Cardiac muscle cell (in vitro differentiated cells and primary cell): ENCODE results near the gene GRAMD1A. TPM values are rescaled to one million over a fixed set of nuclear protein-coding genes. Genes with fewer than 3 reads are reported as not detected.
A peak's percentile ranks its signal among the peaks of the same experiment; 100 is the strongest.
"Not testable (repeated sequence)": the region's sequence is repeated elsewhere in the genome, so short reads cannot be mapped to it uniquely, and the experiment has no call there.

Source experiments
- DNase-seq, 2 donors: peaks; one replicate each; pipeline versions ENCODE4 v3.0.0 to v3.0.0-alpha.2; 2010 to 2017; ENCODE audit warnings: low read depth in 1 of 2, low spot score in 1 of 2
- H3K27ac ChIP-seq: fragments of 200-600 bp; sonication (generic); 2 replicates; pipeline ENCODE4 v1.5.1; 2016
- H3K27me3 ChIP-seq: fragments of 200-600 bp; sonication (generic); 2 replicates; pipeline ENCODE4 v1.6.0; 2016; ENCODE audit warnings: control low read depth
- H3K36me3 ChIP-seq: fragments of 200-600 bp; sonication (generic); 2 replicates; pipeline ENCODE4 v1.5.1; 2016; ENCODE audit warnings: control low read depth
- H3K4me1 ChIP-seq: fragments of 200-600 bp; sonication (generic); 2 replicates; pipeline ENCODE4 v1.8.1; 2017; ENCODE audit warnings: low read depth, mild to moderate bottlenecking, mixed run types
- H3K4me3 ChIP-seq: fragments of 200-600 bp; sonication (generic); 2 replicates; pipeline ENCODE4 v1.5.1; 2016; ENCODE audit warnings: mild to moderate bottlenecking
- H3K9me3 ChIP-seq: fragments of 200-600 bp; sonication (generic); 2 replicates; pipeline ENCODE4 v1.5.1; 2017; ENCODE audit warnings: low read depth, mild to moderate bottlenecking, control low read depth
- CTCF ChIP-seq: IDR thresholded peaks from 2 replicates; pipeline ENCODE4 v1.5.1; 2012; ENCODE audit warnings: low read depth, mild to moderate bottlenecking, low read length
- polyA plus RNA-seq: library from polyadenylated mRNA; unstranded; fragments of >200 nt; fragmentation: Nextera tagmentation; extraction: Ambion mirVana; gene quantifications from 2 replicates; pipeline ENCODE4 v1.2.1, GENCODE V29; 2016
- total RNA-seq: library from RNA; depleted of rRNA; stranded (reverse); fragments of >200 nt; gene quantifications from 2 replicates; pipeline ENCODE4 v1.2.3, GENCODE V29; 2016

The GRAMD1A gene
- total and polyA plus RNA-seq, 2 experiments from 2014 or later: 84.6 to 113 TPM

GRCh38 chr19:35011737-35012682, 11.9 kb downstream of the GRAMD1A start:
- H3K27ac ChIP-seq: peak overlapping the region; percentile 10
- H3K36me3 ChIP-seq: peaks cover 39% of the 10 kb centered on the region
- no peaks in the 10 kb centered on the region for H3K9me3 ChIP-seq
- H3K4me3 ChIP-seq: no peak overlapping the region
- H3K4me1 ChIP-seq: peaks cover 6% of the 10 kb centered on the region
- H3K27me3 ChIP-seq: no peaks in the 10 kb centered on the region
- TF ChIP-seq CTCF: no peak
- no peak for DNase-seq

- peaks cover 6% of the 10 kb centered on the region for H3K4me1 ChIP-seq
- no peak overlapping the region for H3K4me3 ChIP-seq
- no peaks in the 10 kb centered on the region for H3K27me3 ChIP-seq
- no peak overlapping the region for H3K27ac ChIP-seq
- DNase-seq: peak; percentile 76 to 89
- peak; percentile 99 for TF ChIP-seq CTCF
- peaks cover 40% of the 10 kb centered on the region for H3K36me3 ChIP-seq
- no peaks in the 10 kb centered on the region for H3K9me3 ChIP-seq
These were observed 13.1 kb downstream of the GRAMD1A start for GRCh38 chr19:35013041-35013819.

GRCh38 chr19:35013820-35014754, 14.0 kb downstream of the GRAMD1A start:
- TF ChIP-seq CTCF: no peak

GRCh38 chr19:35014774-35015173, 14.7 kb downstream of the GRAMD1A start:
- H3K4me1 ChIP-seq, H3K27ac ChIP-seq, H3K9me3 ChIP-seq, H3K4me3 ChIP-seq, DNase-seq, H3K27me3 ChIP-seq: not testable (repeated sequence)
- H3K36me3 ChIP-seq: peaks cover 43% of the 10 kb centered on the region

More at GRCh38 chr19:35013820-35014754, 14.0 kb downstream of the GRAMD1A start:
- Histone ChIP-seq H3K36me3 (peaks cover 42% of the 10 kb centered on the region), H3K4me3 (no peak overlapping the region), H3K27me3 (no peaks in the 10 kb centered on the region), H3K27ac (no peak overlapping the region), H3K9me3 (no peaks in the 10 kb centered on the region), H3K4me1 (peaks cover 6% of the 10 kb centered on the region)
- peak in 1 of 2 donors; percentile 38 for DNase-seq

- no peaks in the 10 kb centered on the region for H3K9me3 ChIP-seq
- H3K27ac ChIP-seq: no peak overlapping the region
- H3K36me3 ChIP-seq: peaks cover 44% of the 10 kb centered on the region
- H3K4me1 ChIP-seq: peaks cover 6% of the 10 kb centered on the region
- H3K4me3 ChIP-seq: no peak overlapping the region
- TF ChIP-seq CTCF: no peak
- no peaks in the 10 kb centered on the region for H3K27me3 ChIP-seq
- DNase-seq: peak in 1 of 2 donors; percentile 60
These were observed 15.3 kb downstream of the GRAMD1A start for GRCh38 chr19:35015270-35015953.
